Activated CD4-positive, alpha-beta memory T cell treated with anti-CD3 and anti-CD28 coated beads, Interleukin-2, amount 10 ng/mL, durations not matched to agents 7 days and 5 days (primary cell): ENCODE results near the gene PTPRS. TPM values are rescaled to one million over a fixed set of nuclear protein-coding genes. Genes with fewer than 3 reads are reported as not detected.
"Not testable (repeated sequence)": the region's sequence is repeated elsewhere in the genome, so short reads cannot be mapped to it uniquely, and the experiment has no call there.

ENCODE experiments used
- CTCF ChIA-PET: fragments of 350-600 bp; sonication (Branson Sonifier 250); formaldehyde crosslinking; loops from one replicate; lab custom pipeline; 2021; ENCODE audit warnings: antibody characterized with exemption, inconsistent platforms; lab: Charles Lee
- POLR2A ChIA-PET: fragments of 350-600 bp; sonication (Branson Sonifier 250); formaldehyde crosslinking; loops from one replicate; lab custom pipeline; 2021; ENCODE audit warnings: antibody characterized with exemption; lab: Charles Lee
- DNase-seq: peaks from one replicate; pipeline ENCODE4 v3.0.0-alpha.2; 2020
- H3K27ac Mint-ChIP-seq: one replicate; pipeline ENCODE4 v1.8.0; 2021; ENCODE audit warnings: mild to moderate bottlenecking, mixed read lengths
- H3K27me3 Mint-ChIP-seq: one replicate; pipeline ENCODE4 v1.8.0; 2021; ENCODE audit warnings: mixed read lengths
- H3K36me3 Mint-ChIP-seq: one replicate; pipeline ENCODE4 v1.8.0; 2021; ENCODE audit warnings: low read depth, mixed read lengths
- H3K4me1 Mint-ChIP-seq: one replicate; pipeline ENCODE4 v1.8.0; 2021; ENCODE audit warnings: mixed read lengths
- H3K4me3 Mint-ChIP-seq: one replicate; pipeline ENCODE4 v1.8.0; 2021; ENCODE audit warnings: mild to moderate bottlenecking, mixed read lengths
- H3K9me3 Mint-ChIP-seq: one replicate; pipeline ENCODE4 v1.8.0; 2021; ENCODE audit warnings: mixed read lengths
- total RNA-seq, 2 experiments: library from RNA; stranded (reverse); gene quantifications; one replicate each; pipeline ENCODE4 v1.2.3, GENCODE V29; 2021

The PTPRS gene
- total RNA-seq = not detected

DNA sequence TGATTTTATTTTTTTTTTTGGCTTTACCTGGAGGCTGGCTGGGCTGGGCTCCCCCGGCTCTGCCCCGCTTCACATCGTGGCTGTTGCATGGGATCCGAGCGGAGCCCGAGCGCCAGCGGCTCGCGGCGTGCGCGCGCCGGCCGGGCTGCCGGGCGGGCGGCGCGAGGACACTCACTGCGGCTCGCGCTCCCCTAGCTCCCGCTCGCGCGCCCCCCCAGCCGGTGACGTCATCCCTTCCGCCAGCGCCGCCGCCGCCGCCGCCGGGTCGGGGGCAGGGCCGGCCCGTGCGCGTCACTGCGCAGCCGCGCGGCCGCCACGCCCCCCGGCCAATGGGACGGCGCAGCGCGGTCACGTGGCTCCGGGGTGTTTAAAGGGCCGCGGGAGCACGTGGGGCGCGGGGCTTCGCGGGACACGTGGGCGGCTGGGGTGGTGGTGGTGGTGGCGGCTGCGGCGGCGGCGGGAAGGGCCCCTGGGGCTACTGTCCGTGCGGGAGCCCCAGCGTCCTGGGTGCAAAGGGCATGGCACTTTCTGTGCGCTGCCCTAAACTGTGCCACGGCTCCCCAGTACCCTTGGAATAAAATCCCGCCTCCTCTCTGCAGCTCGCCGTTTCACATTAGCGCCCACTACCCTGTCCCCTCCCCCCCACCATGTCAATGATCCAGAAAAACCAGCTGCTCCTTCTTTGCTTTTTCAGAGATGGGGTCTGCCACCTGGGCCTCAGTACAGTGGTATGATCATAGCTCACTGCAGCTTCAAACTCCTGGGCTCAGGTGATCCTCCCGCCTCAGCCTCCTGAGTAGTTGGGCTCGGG is at the start of gene PTPRS:
Gene PTPRS, minus strand, starts transcription at position 176 of the 811 bp plus-strand sequence. CDS start 54,672 bp downstream, outside the sequence.
- peaks cover 45% of the 10 kb centered on the region for H3K27me3 Mint-ChIP-seq
- ChIA-PET CTCF (no interaction called here), POLR2A (no interaction called here)
- DNase-seq = peak; percentile 38
- peak within 1 kb of the TSS; percentile 39 for H3K4me3 Mint-ChIP-seq
- no peak within 1 kb of the TSS for H3K27ac Mint-ChIP-seq
- no peaks in the 10 kb centered on the region for H3K9me3 Mint-ChIP-seq
- H3K36me3 Mint-ChIP-seq = peaks cover 4% of the 10 kb centered on the region
- H3K4me1 Mint-ChIP-seq = peaks cover 9% of the 10 kb centered on the region

DNA sequence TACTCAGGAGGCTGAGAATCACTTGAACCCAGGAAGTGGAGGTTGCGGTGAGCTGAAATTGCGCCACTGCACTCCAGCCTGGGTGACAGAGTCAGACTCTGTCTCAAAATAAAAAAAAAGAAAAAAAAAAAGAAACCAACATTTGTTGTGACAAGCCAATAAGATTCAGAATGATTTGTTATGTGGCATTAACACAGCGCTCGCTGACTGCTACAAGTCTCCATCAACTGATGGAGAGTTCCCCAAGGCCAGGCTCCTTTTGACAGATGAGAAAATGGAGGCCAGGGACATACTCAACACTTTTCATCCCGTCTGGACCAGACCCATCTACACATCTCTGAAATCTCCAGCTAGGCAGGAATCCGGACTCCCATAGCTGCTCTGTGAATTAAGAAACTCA is 48.7 kb upstream of the PTPRS start:
- H3K4me1 Mint-ChIP-seq = no peaks in the 10 kb centered on the region
- no peak for DNase-seq
- H3K9me3 Mint-ChIP-seq = peaks cover 17% of the 10 kb centered on the region
- H3K36me3 Mint-ChIP-seq = no peaks in the 10 kb centered on the region
- no peak overlapping the region for H3K27ac Mint-ChIP-seq
- CTCF ChIA-PET = no interaction called here
- no peak overlapping the region for H3K4me3 Mint-ChIP-seq
- POLR2A ChIA-PET = no interaction called here
- H3K27me3 Mint-ChIP-seq = no peaks in the 10 kb centered on the region

GRCh38 chr19:5387472-5387871 is 46.9 kb upstream of the PTPRS start:
- Mint-ChIP-seq H3K4me3 (no peak overlapping the region), H3K36me3 (no peaks in the 10 kb centered on the region), H3K27me3 (no peaks in the 10 kb centered on the region), H3K9me3 (peaks cover 24% of the 10 kb centered on the region), H3K4me1 (no peaks in the 10 kb centered on the region), H3K27ac (no peak overlapping the region)
- CTCF ChIA-PET = no interaction called here
- no peak for DNase-seq
- POLR2A ChIA-PET = no interaction called here

- H3K4me3 Mint-ChIP-seq = no peak overlapping the region
- CTCF ChIA-PET = no interaction called here
- POLR2A ChIA-PET = no interaction called here
Measured at GRCh38 chr19:5386841-5387240, 46.2 kb upstream of the PTPRS start.

GRCh38 chr19:5381197-5381596 is 40.6 kb upstream of the PTPRS start:
- H3K27ac Mint-ChIP-seq, H3K36me3 Mint-ChIP-seq, H3K4me3 Mint-ChIP-seq, DNase-seq, POLR2A ChIA-PET, CTCF ChIA-PET, H3K27me3 Mint-ChIP-seq, H3K4me1 Mint-ChIP-seq: not testable (repeated sequence)
- peaks cover 29% of the 10 kb centered on the region for H3K9me3 Mint-ChIP-seq

More at GRCh38 chr19:5386841-5387240, 46.2 kb upstream of the PTPRS start:
- no peaks in the 10 kb centered on the region for H3K27me3 Mint-ChIP-seq
- no peak for DNase-seq
- H3K36me3 Mint-ChIP-seq = no peaks in the 10 kb centered on the region
- H3K4me1 Mint-ChIP-seq = no peaks in the 10 kb centered on the region
- peaks cover 28% of the 10 kb centered on the region for H3K9me3 Mint-ChIP-seq
- no peak overlapping the region for H3K27ac Mint-ChIP-seq

DNA sequence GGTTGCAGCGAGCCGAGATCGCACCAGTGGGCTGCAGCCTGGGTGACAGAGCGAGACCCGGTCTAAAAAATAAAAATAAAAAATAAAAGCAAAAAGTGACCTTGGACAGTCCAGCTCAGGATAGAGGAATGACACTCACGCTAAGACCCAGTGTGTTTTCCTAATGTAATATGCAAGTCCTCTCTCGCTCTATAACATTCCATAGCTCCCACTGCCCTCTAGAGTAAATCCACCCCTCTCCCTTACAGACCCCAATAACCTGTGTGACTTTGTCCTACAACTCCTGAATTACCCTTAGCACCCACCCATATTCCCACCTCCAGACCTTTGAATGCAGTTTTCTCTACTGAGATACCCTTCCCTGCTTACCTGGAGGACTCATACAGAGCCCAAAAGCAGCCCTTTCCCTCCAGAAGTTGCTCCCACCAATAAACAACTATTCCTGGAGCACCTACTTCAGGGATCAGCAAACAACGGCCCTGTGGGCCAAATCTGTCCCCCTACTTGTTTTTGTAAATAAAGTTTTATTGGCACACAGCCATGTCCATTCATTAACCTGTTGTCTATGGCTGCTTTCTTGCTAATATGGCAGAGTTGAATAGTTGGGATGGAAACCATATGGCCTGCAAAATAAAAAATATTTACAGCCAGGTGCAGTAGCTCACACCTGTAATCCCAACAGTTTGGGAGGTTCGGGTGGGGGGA is 39.8 kb upstream of the PTPRS start:
- no peak for DNase-seq
- H3K27me3 Mint-ChIP-seq = no peaks in the 10 kb centered on the region
- CTCF ChIA-PET = no interaction called here
- H3K36me3 Mint-ChIP-seq = no peaks in the 10 kb centered on the region
- no peak overlapping the region for H3K27ac Mint-ChIP-seq
- H3K4me1 Mint-ChIP-seq = no peaks in the 10 kb centered on the region
- POLR2A ChIA-PET = no interaction called here
- peaks cover 27% of the 10 kb centered on the region for H3K9me3 Mint-ChIP-seq
- no peak overlapping the region for H3K4me3 Mint-ChIP-seq

GRCh38 chr19:5376928-5377327 is 36.3 kb upstream of the PTPRS start:
- Mint-ChIP-seq H3K27me3 (no peaks in the 10 kb centered on the region), H3K36me3 (no peaks in the 10 kb centered on the region), H3K4me3 (no peak overlapping the region), H3K27ac (no peak overlapping the region), H3K4me1 (no peaks in the 10 kb centered on the region), H3K9me3 (peaks cover 32% of the 10 kb centered on the region)
- no peak for DNase-seq
- CTCF ChIA-PET = no interaction called here
- POLR2A ChIA-PET = no interaction called here

DNA sequence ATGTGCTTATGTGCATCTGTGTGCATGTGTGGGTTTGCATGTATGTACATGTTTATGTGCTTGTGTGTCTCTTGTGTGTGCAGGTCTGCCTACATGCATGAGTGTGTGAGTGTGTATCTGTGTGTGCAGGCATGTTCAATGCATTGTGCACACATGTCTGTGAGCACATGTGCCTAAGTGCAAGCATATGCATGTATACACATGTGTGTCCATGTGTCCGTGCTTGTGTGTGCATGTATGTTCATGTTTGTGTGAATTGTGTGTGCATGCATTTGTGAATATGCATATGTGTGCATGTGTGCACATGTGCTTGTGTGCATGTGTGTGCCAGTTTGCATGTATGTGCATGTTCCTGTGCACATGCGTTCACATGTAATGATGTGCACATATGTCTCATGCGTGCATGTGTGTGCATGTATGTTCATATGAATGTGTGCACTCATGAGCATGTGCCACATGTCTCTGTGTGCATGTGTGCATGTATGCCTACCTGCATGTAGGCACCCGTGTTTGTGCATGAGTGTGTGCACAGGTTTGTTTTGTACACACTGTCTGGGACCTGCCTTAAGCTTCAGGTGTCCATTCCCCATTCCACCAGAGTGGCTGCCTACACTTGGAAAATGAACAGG is 32.1 kb upstream of the PTPRS start:
- ChIA-PET CTCF (no interaction called here), POLR2A (no interaction called here)
- H3K9me3 Mint-ChIP-seq = peaks cover 22% of the 10 kb centered on the region

DNA sequence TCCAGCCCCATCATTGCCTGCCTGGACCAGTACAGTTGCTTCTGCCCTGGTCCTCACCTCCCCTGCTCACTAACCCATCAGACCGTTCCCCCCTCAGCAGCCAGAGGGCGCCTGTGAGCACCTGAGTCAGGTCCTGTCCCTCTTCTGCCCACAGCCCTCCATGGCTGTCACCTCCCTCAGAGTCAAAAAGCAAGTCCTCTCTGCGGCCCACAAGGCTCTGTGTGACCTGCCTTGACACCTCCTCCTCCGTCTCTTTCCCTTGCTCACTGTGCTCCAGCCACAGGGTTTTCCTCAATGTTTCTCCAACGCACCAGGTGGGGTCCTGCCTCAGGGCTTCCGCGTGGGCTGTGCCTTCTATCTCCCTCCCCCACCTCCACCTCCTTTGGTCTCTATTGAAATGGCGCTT is 29.4 kb upstream of the PTPRS start:
- ChIA-PET POLR2A (no interaction called here), CTCF (no interaction called here)
- H3K4me1 Mint-ChIP-seq = no peaks in the 10 kb centered on the region
- no peak overlapping the region for H3K4me3 Mint-ChIP-seq
- H3K27me3 Mint-ChIP-seq = no peaks in the 10 kb centered on the region
- H3K36me3 Mint-ChIP-seq = no peaks in the 10 kb centered on the region
- no peak overlapping the region for H3K27ac Mint-ChIP-seq
- peaks cover 22% of the 10 kb centered on the region for H3K9me3 Mint-ChIP-seq
- DNase-seq = peak; percentile 49

More for the DNA sequence above, 32.1 kb upstream of the PTPRS start:
- no peak overlapping the region for H3K4me3 Mint-ChIP-seq
- DNase-seq = no peak
- no peaks in the 10 kb centered on the region for H3K4me1 Mint-ChIP-seq
- no peaks in the 10 kb centered on the region for H3K36me3 Mint-ChIP-seq
- no peak overlapping the region for H3K27ac Mint-ChIP-seq
- H3K27me3 Mint-ChIP-seq = no peaks in the 10 kb centered on the region

- Mint-ChIP-seq H3K9me3 (peaks cover 17% of the 10 kb centered on the region), H3K36me3 (no peaks in the 10 kb centered on the region), H3K4me1 (no peaks in the 10 kb centered on the region), H3K27me3 (no peaks in the 10 kb centered on the region), H3K4me3 (no peak overlapping the region), H3K27ac (no peak overlapping the region)
- DNase-seq = no peak
- ChIA-PET CTCF (no interaction called here), POLR2A (no interaction called here)
Measured at GRCh38 chr19:5369304-5369703, 28.7 kb upstream of the PTPRS start.

GRCh38 chr19:5367530-5368133 is 27.0 kb upstream of the PTPRS start:
- H3K9me3 Mint-ChIP-seq = peaks cover 10% of the 10 kb centered on the region
- no peaks in the 10 kb centered on the region for H3K27me3 Mint-ChIP-seq
- no peak for DNase-seq
- H3K36me3 Mint-ChIP-seq = no peaks in the 10 kb centered on the region
- H3K27ac Mint-ChIP-seq = no peak overlapping the region
- no peaks in the 10 kb centered on the region for H3K4me1 Mint-ChIP-seq
- CTCF ChIA-PET = no interaction called here
- H3K4me3 Mint-ChIP-seq = no peak overlapping the region
- POLR2A ChIA-PET = no interaction called here

- Mint-ChIP-seq H3K36me3 (no peaks in the 10 kb centered on the region), H3K9me3 (no peaks in the 10 kb centered on the region), H3K27me3 (no peaks in the 10 kb centered on the region), H3K4me3 (no peak overlapping the region), H3K27ac (no peak overlapping the region), H3K4me1 (no peaks in the 10 kb centered on the region)
- no peak for DNase-seq
- ChIA-PET POLR2A (no interaction called here), CTCF (no interaction called here)
Measured at GRCh38 chr19:5365905-5366304, 25.3 kb upstream of the PTPRS start.

- ChIA-PET POLR2A (no interaction called here), CTCF (no interaction called here)
- Mint-ChIP-seq H3K27ac (no peak overlapping the region), H3K9me3 (no peaks in the 10 kb centered on the region), H3K36me3 (no peaks in the 10 kb centered on the region), H3K4me1 (no peaks in the 10 kb centered on the region), H3K4me3 (no peak overlapping the region), H3K27me3 (no peaks in the 10 kb centered on the region)
- no peak for DNase-seq
Measured at GRCh38 chr19:5364674-5365073, 24.1 kb upstream of the PTPRS start.
